B cell (primary cell): ENCODE results near the gene ARL6IP1. TPM values are rescaled to one million over a fixed set of nuclear protein-coding genes. Genes with fewer than 3 reads are reported as not detected.

Experiments used
- ATAC-seq: fragments of 200-7000 bp; cut with Tn5 transposase; one replicate; pipeline ENCODE4 v1.10.0; 2021; ENCODE audit warnings: low read depth, mild to moderate bottlenecking, moderate number of reproducible peaks, moderate library complexity
- CTCF ChIA-PET: fragments of 350-600 bp; sonication (Branson Sonifier 250); formaldehyde crosslinking; loops from one replicate; lab custom pipeline; 2021; ENCODE audit warnings: antibody characterized with exemption, inconsistent platforms; lab: Charles Lee
- POLR2A ChIA-PET: fragments of 350-600 bp; sonication (Branson Sonifier 250); formaldehyde crosslinking; loops from one replicate; lab custom pipeline; 2021; ENCODE audit warnings: antibody characterized with exemption; lab: Charles Lee
- DNase-seq: peaks from one replicate; pipeline ENCODE4 v3.0.0; 2013
- H2AFZ ChIP-seq: 2 replicates; pipeline ENCODE4 v1.6.1; 2012; ENCODE audit warnings: mild to moderate bottlenecking, low read depth, low read length; ENCODE audit not compliant: insufficient read depth, poor library complexity, severe bottlenecking
- H3K27ac ChIP-seq, 2 donors: 1 replicate in 1 of 2; 2 replicates in 1 of 2; pipeline ENCODE4 v1.5.1; 2012 to 2013; ENCODE audit warnings: low read length in 2 of 2, mild to moderate bottlenecking in 2 of 2, moderate library complexity in 1 of 2
- H3K27me3 ChIP-seq, 4 experiments: fragments of 200-600 bp in 1 of 4; sonication (generic) in 1 of 4; replicated peaks in 1 of 4; 1 replicate in 2 of 4; 2 replicates in 2 of 4; pipeline versions ENCODE4 v1.6.1 to v1.7.0; 2013 to 2016; ENCODE audit warnings: low read length in 3 of 4, mild to moderate bottlenecking in 2 of 4, mixed read lengths in 1 of 4, moderate library complexity in 1 of 4; ENCODE audit not compliant: insufficient read depth in 4 of 4, control insufficient read depth in 3 of 4; ENCODE audit errors: control extremely low read depth in 1 of 4
- H3K36me3 ChIP-seq, 2 experiments: replicated peaks in 1 of 2; 1 replicate in 1 of 2; 2 replicates in 1 of 2; pipeline versions ENCODE4 v1.6.1 to v1.7.1; 2013; ENCODE audit warnings: low read length in 1 of 2; ENCODE audit not compliant: insufficient read depth in 2 of 2, control insufficient read depth in 1 of 2; ENCODE audit errors: control extremely low read depth in 1 of 2, extremely low read depth in 1 of 2
- H3K4me1 ChIP-seq, 2 donors: fragments of 200-600 bp in 1 of 2; sonication (generic) in 1 of 2; 1 replicate in 1 of 2; 2 replicates in 1 of 2; pipeline versions ENCODE4 v1.5.1 to v1.6.1; 2013 to 2017; ENCODE audit warnings: low read length in 2 of 2; ENCODE audit not compliant: control insufficient read depth in 2 of 2, insufficient read depth in 2 of 2
- H3K4me2 ChIP-seq: replicated peaks from 2 replicates; pipeline ENCODE3; 2012; ENCODE audit warnings: mild to moderate bottlenecking, low read depth, low read length; ENCODE audit not compliant: poor library complexity, severe bottlenecking
- H3K4me3 ChIP-seq, 5 experiments: fragments of 200-600 bp in 1 of 5; sonication (generic) in 1 of 5; 1 replicate in 3 of 5; 2 replicates in 2 of 5; pipeline versions ENCODE4 v1.5.1 to v1.7.0; 2011 to 2016; ENCODE audit warnings: low read length in 4 of 5, mild to moderate bottlenecking in 4 of 5, low read depth in 2 of 5, control low read depth in 1 of 5, moderate library complexity in 1 of 5; ENCODE audit not compliant: insufficient read depth in 1 of 5; ENCODE audit errors: control extremely low read depth in 1 of 5, extremely low read depth in 1 of 5
- H3K79me2 ChIP-seq: fragments of 200-600 bp; sonication (generic); one replicate; pipeline ENCODE4 v1.6.0; 2016; ENCODE audit warnings: low read length; ENCODE audit not compliant: control insufficient read depth, insufficient read depth
- H3K9ac ChIP-seq: fragments of 200-600 bp; sonication (generic); 2 replicates; pipeline ENCODE4 v1.6.1; 2017; ENCODE audit warnings: mild to moderate bottlenecking, low read length, moderate library complexity
- H3K9me3 ChIP-seq, 3 donors: one replicate each; pipeline versions ENCODE4 v1.6.1 to v1.7.1; 2013; ENCODE audit warnings: low read length in 2 of 3; ENCODE audit not compliant: control insufficient read depth in 2 of 3, insufficient read depth in 1 of 3; ENCODE audit errors: control extremely low read depth in 1 of 3
- H4K20me1 ChIP-seq: 2 replicates; pipeline ENCODE4 v1.6.0; 2012; ENCODE audit warnings: mild to moderate bottlenecking, low read length; ENCODE audit not compliant: insufficient read depth, control insufficient read depth, poor library complexity, severe bottlenecking
- H3K27ac Mint-ChIP-seq: one replicate; pipeline ENCODE4 v1.8.0; 2021; ENCODE audit warnings: mixed read lengths
- H3K27me3 Mint-ChIP-seq: one replicate; pipeline ENCODE4 v1.8.0; 2021; ENCODE audit warnings: mixed read lengths
- H3K4me1 Mint-ChIP-seq: one replicate; pipeline ENCODE4 v1.8.0; 2021; ENCODE audit warnings: mixed read lengths
- H3K4me3 Mint-ChIP-seq: one replicate; pipeline ENCODE4 v1.8.0; 2021; ENCODE audit warnings: mixed read lengths
- H3K9me3 Mint-ChIP-seq: one replicate; pipeline ENCODE4 v1.8.0; 2022; ENCODE audit warnings: mixed read lengths; ENCODE audit not compliant: insufficient read depth
- EZH2 ChIP-seq: IDR thresholded peaks from 2 replicates; pipeline ENCODE4 v1.6.1; 2012; ENCODE audit warnings: borderline replicate concordance, low read depth, mild to moderate bottlenecking, moderate library complexity, low read length; ENCODE audit not compliant: insufficient read depth, poor library complexity, severe bottlenecking
- WGBS: methylation state at CpG from one replicate; pipeline ENCODE4 v1.1.5; 2013; ENCODE audit warnings: missing lambda C conversion rate; ENCODE audit not compliant: insufficient coverage; 5-methylcytosine and 5-hydroxymethylcytosine counted together
- intact Hi-C: fragments of 100-400 bp; cut with micrococcal nuclease; formaldehyde crosslinking; loops from one replicate; pipeline ENCODE4 v1.10.0; 2022
- polyA plus RNA-seq: library from polyadenylated mRNA; depleted of rRNA; stranded (reverse); fragments of >200 nt; gene quantifications from 2 replicates; pipeline ENCODE4 v1.2.3, GENCODE V29; 2012
- total RNA-seq, 2 donors: library from RNA; stranded (reverse); fragments of 120-200 nt in 1 of 2; gene quantifications; 1 replicate in 1 of 2; 2 replicates in 1 of 2; pipeline versions ENCODE4 v1.2.3 to v1.2.4, GENCODE V29; 2013 to 2022
- TF ChIP-seq, protein P1 (sequence below): fragments of 200-600 bp; IDR thresholded peaks from one replicate; pipeline ENCODE4 v1.8.0; 2022; ENCODE audit warnings: antibody characterized with exemption, mild to moderate bottlenecking

Gene ARL6IP1
- total and polyA plus RNA-seq, 2 donors (not counting 1 experiment from before 2014, with no cell fraction given) = 52.0 to 109 TPM

DNA sequence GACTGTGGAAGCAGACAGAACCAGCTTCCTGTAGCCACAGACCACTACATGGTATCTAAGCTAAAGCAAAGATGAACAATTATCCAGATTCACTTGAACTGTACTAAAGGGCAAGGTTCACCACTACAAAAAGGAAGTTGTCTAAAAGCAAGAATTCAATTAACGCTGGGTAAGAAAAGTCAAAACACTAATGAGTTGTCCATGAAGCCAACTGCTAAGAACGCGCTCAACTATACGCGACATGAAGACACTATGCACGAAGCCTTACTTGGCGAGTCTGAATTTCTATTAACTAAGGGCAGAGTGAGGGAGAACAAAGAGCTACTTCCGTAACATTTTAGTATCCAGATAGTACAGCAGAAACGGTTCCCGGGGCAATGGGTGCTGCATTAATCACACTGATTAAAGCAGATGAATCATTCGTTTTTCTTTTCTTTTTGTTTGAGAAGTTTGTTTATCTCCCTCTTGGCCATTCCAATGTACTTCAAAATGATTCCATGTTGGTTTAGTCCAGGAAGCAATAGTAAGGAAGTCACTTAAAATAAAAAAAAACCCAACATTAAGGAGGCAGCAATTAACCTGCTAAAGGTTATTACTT lies 8.4 kb downstream of the ARL6IP1 start:
- no peak overlapping the region for H3K27ac Mint-ChIP-seq
- intact Hi-C loops = no loop called here
- peaks cover 14 to 19% of the 10 kb centered on the region in 2 donors for H3K4me1 ChIP-seq
- H3K27ac ChIP-seq = no peak overlapping the region
- no peak overlapping the region for H2AFZ ChIP-seq
- H3K9ac ChIP-seq = no peak overlapping the region
- H3K36me3 ChIP-seq = peaks cover 14 to 58% of the 10 kb centered on the region in 2 experiments
- H3K4me2 ChIP-seq = no peak overlapping the region
- CTCF ChIA-PET = interaction anchor here (6.4 kb wide), 1 partner anchor 8 kb away, joined by 73 read pairs; the partner anchor contains the start of gene ARL6IP1
- no peak overlapping the region for H3K4me3 ChIP-seq
- POLR2A ChIA-PET = no interaction called here
- peaks cover 0 to 6% (median 0%) of the 10 kb centered on the region in 3 donors for H3K9me3 ChIP-seq
- no peaks in the 10 kb centered on the region for H3K27me3 ChIP-seq
- H3K9me3 Mint-ChIP-seq = no peaks in the 10 kb centered on the region
- H3K27me3 Mint-ChIP-seq = no peaks in the 10 kb centered on the region
- peaks cover 42% of the 10 kb centered on the region for H3K79me2 ChIP-seq
- WGBS = 97% methylated on average over 10 of the region's 11 CpGs
- TF ChIP-seq, protein P1, sequence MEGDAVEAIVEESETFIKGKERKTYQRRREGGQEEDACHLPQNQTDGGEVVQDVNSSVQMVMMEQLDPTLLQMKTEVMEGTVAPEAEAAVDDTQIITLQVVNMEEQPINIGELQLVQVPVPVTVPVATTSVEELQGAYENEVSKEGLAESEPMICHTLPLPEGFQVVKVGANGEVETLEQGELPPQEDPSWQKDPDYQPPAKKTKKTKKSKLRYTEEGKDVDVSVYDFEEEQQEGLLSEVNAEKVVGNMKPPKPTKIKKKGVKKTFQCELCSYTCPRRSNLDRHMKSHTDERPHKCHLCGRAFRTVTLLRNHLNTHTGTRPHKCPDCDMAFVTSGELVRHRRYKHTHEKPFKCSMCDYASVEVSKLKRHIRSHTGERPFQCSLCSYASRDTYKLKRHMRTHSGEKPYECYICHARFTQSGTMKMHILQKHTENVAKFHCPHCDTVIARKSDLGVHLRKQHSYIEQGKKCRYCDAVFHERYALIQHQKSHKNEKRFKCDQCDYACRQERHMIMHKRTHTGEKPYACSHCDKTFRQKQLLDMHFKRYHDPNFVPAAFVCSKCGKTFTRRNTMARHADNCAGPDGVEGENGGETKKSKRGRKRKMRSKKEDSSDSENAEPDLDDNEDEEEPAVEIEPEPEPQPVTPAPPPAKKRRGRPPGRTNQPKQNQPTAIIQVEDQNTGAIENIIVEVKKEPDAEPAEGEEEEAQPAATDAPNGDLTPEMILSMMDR = no peak
- TF ChIP-seq EZH2 = no peak
- peaks cover 23% of the 10 kb centered on the region for H3K4me1 Mint-ChIP-seq
- no peak overlapping the region for H3K4me3 Mint-ChIP-seq
- peaks cover 19% of the 10 kb centered on the region for H4K20me1 ChIP-seq
- ATAC-seq (no peak), DNase-seq (no peak)
